NCI-H2171 (cell line): ENCODE results near the gene TEX29.

Source experiments
- DNase-seq: peaks from one replicate; lab custom pipeline; 2025; lab: John Stamatoyannopoulos, UW

TEX29 gene

DNA sequence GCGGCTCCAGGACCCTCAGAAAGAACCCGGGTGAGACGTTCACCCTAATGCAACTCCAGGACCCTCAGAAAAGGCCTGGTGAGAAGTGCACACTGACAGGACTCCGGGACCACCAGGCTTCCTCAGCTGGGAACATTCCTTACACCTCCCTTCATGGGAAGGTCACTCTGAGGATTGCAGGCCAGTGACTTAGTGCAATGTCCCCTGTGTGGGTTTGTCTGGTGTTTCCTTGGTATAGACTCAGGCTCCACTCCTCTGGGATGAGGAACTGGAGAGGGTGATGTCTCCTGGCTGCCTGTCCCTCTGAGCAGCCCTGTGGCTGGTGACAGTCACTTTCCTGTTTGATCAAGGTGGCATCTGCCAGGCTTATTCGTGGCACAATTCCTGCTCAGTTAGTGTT is 49.7 kb downstream of the TEX29 start:
- DNase-seq, result no peak

- DNase-seq, result no peak
Measured at GRCh38 chr13:111370570-111371535, 50.4 kb downstream of the TEX29 start.

DNA sequence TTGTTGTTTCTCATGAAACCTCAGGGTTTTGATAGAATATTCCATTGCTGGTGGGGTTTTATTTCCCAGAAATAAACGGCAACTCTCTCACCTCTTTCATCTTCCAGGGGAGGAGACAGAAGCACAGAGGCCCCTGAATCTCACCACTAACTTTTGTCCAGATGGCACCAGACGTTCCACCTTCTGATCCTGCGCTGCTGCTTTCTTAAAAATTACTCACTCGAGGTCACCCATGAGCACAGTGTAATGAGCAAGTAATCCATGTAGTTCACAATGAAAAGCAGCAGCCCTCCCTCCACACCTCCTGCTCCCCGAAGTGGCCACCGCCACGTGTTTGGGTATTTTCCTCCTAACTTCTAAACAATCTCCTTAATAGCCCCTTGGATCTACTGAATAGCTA is 51.3 kb downstream of the TEX29 start:
- no peak for DNase-seq

DNA sequence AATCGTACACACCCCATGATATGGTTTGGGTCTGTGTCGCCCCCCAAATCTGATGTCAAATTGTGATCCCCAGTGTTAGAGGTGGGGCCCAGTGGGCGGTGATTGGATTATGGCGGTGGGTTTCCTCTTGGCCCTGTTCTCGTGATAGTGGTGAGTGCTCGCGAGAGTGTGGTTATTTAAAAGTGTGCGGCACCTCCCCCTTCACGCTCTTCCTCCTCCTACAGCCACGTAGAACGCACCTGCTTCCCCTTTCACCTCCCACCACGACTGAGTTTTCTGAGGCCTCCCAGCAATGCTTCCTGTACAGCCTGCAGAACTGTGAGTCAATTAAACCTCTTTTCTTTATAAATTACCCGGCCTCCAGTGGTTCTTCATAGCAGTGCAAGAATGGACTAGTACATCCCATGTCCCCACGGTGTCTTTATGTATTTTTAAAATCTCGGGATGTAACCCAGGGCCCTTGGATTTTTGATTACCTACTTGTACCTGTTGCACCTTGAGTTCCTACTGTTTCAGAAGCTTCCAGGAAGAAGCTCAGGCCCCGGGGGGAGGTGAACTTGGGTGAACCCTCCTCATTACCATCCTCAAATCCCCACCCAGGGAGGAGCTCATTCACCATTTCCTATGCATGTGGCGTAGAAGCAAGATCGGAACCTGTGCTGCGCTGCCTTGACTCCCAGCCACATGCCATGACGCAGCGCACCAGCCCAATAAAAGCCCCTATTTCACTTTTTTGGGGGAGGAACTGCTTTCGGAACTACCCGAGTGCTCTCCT is 52.4 kb downstream of the TEX29 start:
- DNase-seq, result no peak

DNA sequence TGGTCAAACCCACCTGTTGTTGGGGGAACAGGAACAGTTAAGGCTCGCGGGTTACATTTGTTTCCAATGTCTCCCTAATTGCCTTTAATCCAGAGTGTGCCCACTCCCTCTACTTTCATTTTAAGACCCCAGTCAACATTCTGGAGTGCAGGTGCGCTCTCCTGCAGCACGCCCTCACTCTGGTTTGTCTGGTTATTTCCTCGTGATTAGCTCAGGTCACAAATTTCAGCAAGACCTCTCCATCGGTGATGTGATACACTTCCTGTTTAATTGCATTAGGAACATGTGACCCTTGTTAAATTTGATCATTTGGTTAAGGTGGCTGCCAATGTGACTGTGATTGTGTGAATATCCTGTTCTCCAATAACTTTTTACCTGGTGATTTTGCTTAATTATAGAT is 53.0 kb downstream of the TEX29 start:
- DNase-seq, result no peak

GRCh38 chr13:111380431-111380830 is 60.0 kb downstream of the TEX29 start:
- no peak for DNase-seq

- DNase-seq, result no peak
Measured at GRCh38 chr13:111382411-111382810, 62.0 kb downstream of the TEX29 start.

DNA sequence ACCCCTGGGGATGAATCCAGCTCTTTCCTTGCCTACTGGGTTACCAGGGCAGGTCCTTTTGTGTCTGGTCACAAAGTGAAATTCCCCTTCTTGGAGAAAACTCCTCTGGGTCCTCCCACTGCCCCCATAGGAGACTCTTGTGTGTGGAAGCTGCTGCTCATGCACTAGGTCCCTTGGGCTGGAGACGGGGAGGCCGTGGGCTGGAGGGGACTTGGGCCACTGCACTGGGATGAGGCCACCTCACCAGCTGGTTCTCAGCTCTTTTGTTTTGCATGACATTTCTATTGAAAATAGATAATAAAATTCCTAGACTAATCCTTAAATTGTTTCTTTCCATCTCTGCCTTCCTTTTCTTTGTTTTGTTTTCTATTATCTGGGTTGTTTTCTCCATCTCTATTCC is 62.4 kb downstream of the TEX29 start:
- no peak for DNase-seq

- DNase-seq, result no peak
Measured at GRCh38 chr13:111383591-111384440, 63.4 kb downstream of the TEX29 start.

DNA sequence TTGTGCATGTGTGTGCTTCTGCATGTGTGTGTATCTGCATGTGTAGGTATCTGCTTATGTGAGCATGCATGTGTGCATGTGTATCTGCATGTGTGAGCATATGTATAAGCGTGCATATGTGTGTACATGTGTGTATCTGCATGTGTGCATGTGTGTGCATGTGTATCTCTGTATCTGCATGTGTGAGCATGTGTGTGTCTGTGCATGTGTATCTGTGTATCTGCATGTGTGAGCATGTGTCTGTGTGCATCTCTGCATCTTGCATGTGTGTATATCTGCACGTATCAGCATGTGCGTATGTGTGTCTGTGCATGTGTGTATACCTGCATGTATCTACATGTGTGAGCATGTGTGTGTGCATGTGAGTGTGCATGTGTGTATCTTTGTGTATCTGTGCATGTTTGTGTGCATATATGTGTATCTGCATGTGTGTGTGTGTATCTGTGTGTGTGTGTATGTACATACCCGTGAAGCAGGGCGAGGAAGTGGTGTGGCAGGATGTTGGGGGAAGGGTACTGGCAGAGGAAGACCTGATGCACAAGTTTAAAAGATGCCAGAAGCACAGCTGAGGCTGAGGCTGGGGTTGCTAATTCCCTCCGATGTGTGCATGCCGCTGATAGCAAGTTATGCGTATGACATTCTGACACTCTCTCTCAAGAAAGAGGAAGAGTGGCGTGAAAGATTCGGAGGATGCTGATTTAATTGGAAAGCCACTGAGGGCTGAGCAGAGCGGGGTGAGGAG is 64.2 kb downstream of the TEX29 start:
- no peak for DNase-seq

GRCh38 chr13:111385183-111385857 is 64.9 kb downstream of the TEX29 start:
- DNase-seq, result no peak

DNA sequence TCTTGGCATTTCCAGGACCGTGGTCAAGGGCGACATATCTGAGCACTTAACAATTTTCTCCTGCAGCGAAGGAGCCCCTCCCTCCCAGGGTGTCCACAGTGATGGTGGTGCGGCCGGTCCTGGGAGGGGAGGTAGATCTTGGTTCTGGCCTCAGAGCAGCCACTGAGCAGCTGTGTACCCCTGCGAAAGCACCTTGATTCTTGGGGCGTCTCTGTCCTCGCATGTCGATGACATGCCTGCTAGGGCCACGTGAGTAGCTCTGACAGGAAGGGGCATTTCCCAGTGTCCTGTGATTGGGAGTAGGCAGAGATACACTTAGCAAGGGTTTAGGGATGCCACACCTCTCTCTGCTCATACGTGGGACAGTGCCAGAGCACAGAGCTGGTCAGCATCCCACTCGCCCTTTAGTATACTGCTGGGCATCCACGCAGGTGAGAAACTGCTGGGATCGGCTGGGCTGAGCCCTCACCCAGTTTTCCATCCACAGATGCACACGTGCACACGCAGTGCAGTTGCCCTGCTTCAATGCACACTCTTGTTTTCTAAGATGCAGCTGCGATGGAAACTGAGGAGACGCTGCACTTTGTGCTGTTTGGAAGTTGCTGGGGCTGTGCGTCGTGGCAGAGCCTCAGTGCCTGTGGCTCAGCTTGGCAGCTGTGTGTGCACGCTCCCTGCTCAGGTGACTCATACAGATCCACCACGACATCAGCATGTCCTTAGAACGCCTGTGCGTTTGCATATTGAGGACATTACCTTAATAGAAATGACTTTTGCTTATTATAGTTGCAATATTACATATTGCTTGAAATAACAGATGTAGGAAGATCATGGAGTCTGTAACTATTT is 66.8 kb downstream of the TEX29 start:
- no peak for DNase-seq

DNA sequence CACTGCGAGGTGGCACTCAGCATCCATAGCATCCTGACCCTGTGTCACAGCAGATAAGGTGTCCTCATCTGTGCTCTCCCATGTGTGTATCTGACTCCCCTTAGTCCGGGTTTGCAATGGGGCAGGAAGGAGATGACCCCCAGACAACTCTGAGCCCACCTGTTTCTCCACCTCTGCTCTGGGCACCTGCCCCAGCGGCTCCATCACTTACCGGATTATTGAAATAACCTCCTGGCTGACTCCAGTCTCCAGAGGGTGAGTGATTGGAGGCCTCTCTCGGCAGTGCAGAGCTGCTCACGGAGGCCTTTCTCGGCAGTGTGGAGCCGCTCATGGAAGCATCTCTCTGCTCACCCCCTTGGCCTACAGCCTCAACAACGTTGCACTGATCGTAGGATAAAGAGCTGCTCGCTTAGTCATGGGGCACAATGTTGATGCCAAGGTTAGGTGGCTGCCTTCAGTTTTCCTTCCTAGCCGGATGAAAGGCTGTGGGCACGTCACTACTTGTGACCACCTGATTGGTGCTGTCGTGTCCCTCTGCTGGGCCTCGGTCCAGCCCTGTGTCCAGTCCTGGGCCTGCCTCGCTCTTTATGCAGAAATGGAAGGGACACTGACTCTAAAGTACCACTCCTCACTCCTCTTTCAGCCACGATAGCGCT is 67.6 kb downstream of the TEX29 start:
- DNase-seq, result no peak

DNA sequence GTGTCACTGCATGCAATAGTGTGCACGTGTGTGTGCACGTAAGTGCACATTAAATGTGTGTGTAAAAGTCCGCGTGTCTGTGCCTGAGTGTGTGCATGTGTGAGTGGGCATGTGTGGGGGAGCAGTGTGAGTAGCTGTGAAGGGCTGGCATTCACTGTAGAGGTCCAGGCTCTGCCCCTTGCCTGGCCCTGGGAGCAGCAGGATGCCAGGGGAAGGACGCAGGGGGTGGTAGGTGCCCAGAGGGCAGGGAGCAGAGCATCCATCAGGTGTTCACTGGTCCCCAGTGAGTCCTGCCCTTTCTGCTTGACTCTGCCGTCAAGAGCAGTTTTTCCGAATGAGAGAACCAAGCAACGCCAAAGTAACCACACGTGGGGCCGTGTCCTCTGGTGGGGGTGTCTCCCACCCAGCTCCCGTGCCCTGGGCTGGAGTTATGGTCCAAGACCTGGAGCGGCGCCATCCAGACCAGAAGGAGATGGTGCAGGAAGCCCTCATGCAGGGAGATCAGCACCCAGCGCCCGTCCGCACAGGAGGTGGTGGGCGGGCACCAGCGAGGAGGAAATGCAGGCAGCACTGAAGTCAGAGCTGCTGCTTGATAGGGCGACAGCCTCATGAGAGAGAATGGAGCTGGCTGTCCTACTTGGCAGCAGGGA is 68.5 kb downstream of the TEX29 start:
- no peak for DNase-seq

- no peak for DNase-seq
Measured at GRCh38 chr13:111389621-111390521, 69.4 kb downstream of the TEX29 start.

DNA sequence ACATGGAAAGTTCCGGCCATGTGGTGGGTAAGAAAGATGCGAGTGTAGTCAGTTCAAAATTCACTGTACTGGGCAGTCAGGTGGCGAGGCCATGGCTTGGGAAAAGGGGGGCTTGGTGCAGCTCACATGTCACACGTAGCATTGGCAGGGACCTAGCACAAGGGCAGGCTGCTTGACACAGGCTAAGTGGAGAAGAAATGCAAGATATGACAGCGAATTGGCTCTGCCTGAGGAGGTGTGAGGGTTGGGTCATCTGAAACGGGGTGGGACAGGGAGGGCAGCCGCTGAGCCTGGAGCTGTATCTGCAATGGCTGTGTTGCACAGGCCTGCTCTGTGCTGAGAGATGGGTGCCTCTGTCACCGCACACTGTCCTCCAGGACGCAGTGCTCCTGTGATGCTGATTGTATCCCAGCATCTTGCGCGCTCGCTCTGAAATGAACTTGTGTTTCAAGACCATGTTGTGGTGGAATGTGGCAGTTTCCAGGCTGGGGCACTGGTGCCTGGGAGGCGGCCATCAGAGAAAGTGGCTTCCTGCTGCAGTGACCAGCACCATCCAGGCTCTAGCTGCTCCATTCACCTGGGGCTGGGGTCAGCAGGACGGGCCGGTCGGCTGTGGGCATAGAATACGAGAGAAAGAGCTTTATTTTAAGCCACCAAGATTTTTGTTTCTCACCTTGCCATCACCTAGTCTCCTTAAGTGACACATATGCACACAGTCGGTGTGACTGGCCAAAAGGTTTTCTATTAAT is 70.3 kb downstream of the TEX29 start:
- no peak for DNase-seq

DNA sequence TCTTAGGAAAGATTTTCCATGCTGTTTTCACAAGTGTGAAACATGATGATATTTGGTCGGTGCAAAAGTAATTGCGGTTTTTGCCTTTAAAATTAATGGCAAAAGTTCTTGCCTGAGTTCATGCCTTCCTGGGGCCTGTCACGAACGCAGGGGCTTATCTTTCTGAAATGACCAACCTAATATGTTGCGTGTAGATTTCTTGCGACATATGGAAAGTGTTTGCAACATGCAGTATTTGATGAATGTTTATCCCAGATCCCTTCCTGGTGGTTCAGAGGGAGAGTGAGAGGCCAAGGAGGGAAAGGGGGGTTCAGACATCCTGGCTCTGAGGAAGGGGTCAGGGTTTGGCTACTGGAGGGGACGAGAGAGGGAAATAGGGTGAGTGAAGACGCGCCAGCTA is 72.0 kb downstream of the TEX29 start:
- no peak for DNase-seq
